Endothelial cell of umbilical vein (primary cell): ENCODE results near the gene FAM222B. TPM values are rescaled to one million over a fixed set of nuclear protein-coding genes. Genes with fewer than 3 reads are reported as not detected.
A peak's percentile ranks its signal among the peaks of the same experiment; 100 is the strongest.

Source experiments
- BruUV-seq: library from RNA; stranded (reverse); fragments of 400-500 nt; replicated peaks from 2 replicates; lab custom pipeline; 2021; lab: Mats Ljungman, UMichigan
- CTCF ChIA-PET: fragments of 300-600, 350-600 bp; sonication (Branson Sonifier 250); formaldehyde crosslinking; loops from one replicate; lab custom pipeline; 2021; ENCODE audit warnings: antibody characterized with exemption, inconsistent platforms; lab: Charles Lee
- POLR2A ChIA-PET: fragments of 300-600, 350-600 bp; sonication (Branson Sonifier 250); formaldehyde crosslinking; loops from one replicate; lab custom pipeline; 2021; ENCODE audit warnings: antibody characterized with exemption, inconsistent platforms; lab: Charles Lee
- DNase-seq: peaks from one replicate; pipeline ENCODE4 v3.0.0-alpha.2; 2011; ENCODE audit warnings: low read depth, low spot score
- FAIRE-seq: peaks from 2 replicates; lab custom pipeline; 2011; peaks lifted over from hg19 to GRCh38; lab: Jason Lieb, UNC
- H2AFZ ChIP-seq: 2 replicates; pipeline ENCODE4 v1.6.0; 2012; ENCODE audit warnings: low read depth, low read length, control low read depth, inconsistent platforms
- H3K27ac ChIP-seq: 2 replicates; pipeline ENCODE4 v1.5.1; 2011; ENCODE audit warnings: low read depth, mild to moderate bottlenecking, control low read depth, low read length, moderate library complexity; ENCODE audit not compliant: insufficient read depth
- H3K27me3 ChIP-seq, 2 experiments: 2 replicates each; pipeline versions ENCODE4 v1.6.0 to v1.6.1; 2011; ENCODE audit warnings: low read length in 2 of 2, mixed read lengths in 1 of 2; ENCODE audit not compliant: control insufficient read depth in 2 of 2, insufficient read depth in 2 of 2
- H3K36me3 ChIP-seq, 2 experiments: 2 replicates in 1 of 2; 3 replicates in 1 of 2; pipeline ENCODE4 v1.5.1; 2011; ENCODE audit warnings: low read length in 2 of 2, mild to moderate bottlenecking in 1 of 2, moderate library complexity in 1 of 2; ENCODE audit not compliant: control insufficient read depth in 2 of 2, insufficient read depth in 2 of 2; ENCODE audit errors: extremely low read depth in 1 of 2
- H3K4me1 ChIP-seq: 3 replicates; pipeline ENCODE4 v1.5.1; 2011; ENCODE audit warnings: mild to moderate bottlenecking, low read length; ENCODE audit not compliant: control insufficient read depth, insufficient read depth; ENCODE audit errors: extremely low read depth
- H3K4me2 ChIP-seq: 2 replicates; pipeline ENCODE4 v1.6.1; 2011; ENCODE audit warnings: low read length, control low read depth, mixed read lengths; ENCODE audit not compliant: insufficient read depth
- H3K4me3 ChIP-seq, 3 experiments: fragments of 200-600 bp in 1 of 3; sonication (generic), shearing (Covaris generic) in 1 of 3; replicated peaks in 1 of 3; 2 replicates each; pipeline ENCODE4 v1.5.1; 2011 to 2016; ENCODE audit warnings: control low read depth in 3 of 3, low read length in 3 of 3, mild to moderate bottlenecking in 2 of 3, inconsistent platforms in 1 of 3, low read depth in 1 of 3, moderate library complexity in 1 of 3; ENCODE audit not compliant: insufficient read depth in 1 of 3
- H3K79me2 ChIP-seq: 2 replicates; pipeline ENCODE4 v1.6.0; 2012; ENCODE audit warnings: low read length, inconsistent platforms; ENCODE audit not compliant: control insufficient read depth, insufficient read depth
- H3K9ac ChIP-seq: replicated peaks from 2 replicates; pipeline ENCODE3; 2011; ENCODE audit warnings: low read length, control low read depth; ENCODE audit not compliant: insufficient read depth; ENCODE audit errors: extremely low read depth
- H3K9me1 ChIP-seq: replicated peaks from 3 replicates; pipeline ENCODE4 v1.6.0; 2011; ENCODE audit warnings: mild to moderate bottlenecking, low read length; ENCODE audit not compliant: control insufficient read depth, insufficient read depth; ENCODE audit errors: extremely low read depth
- H3K9me3 ChIP-seq: replicated peaks from 2 replicates; pipeline ENCODE4 v1.5.1; 2012; ENCODE audit warnings: low read length, inconsistent platforms; ENCODE audit not compliant: control insufficient read depth, insufficient read depth
- H4K20me1 ChIP-seq: replicated peaks from 2 replicates; pipeline ENCODE3; 2011; ENCODE audit warnings: mild to moderate bottlenecking, low read length; ENCODE audit not compliant: control insufficient read depth, insufficient read depth; ENCODE audit errors: extremely low read depth
- EZH2 ChIP-seq: IDR thresholded peaks from 2 replicates; pipeline ENCODE4 v1.6.1; 2012; ENCODE audit warnings: borderline replicate concordance, low read depth, mild to moderate bottlenecking, moderate library complexity, low read length, inconsistent platforms; ENCODE audit not compliant: severe bottlenecking
- FOS ChIP-seq: IDR thresholded peaks from 2 replicates; pipeline ENCODE4 v1.6.1; 2011; ENCODE audit warnings: mild to moderate bottlenecking, low read length, moderate library complexity, borderline replicate concordance; ENCODE audit not compliant: insufficient read depth
- GATA2 ChIP-seq: IDR thresholded peaks from 2 replicates; pipeline ENCODE4 v1.7.0; 2011; ENCODE audit warnings: low read depth, mild to moderate bottlenecking, moderate library complexity, mixed read lengths, low read length; ENCODE audit not compliant: insufficient read length, insufficient read depth
- JUN ChIP-seq: IDR thresholded peaks from 2 replicates; pipeline ENCODE4 v1.6.1; 2011; ENCODE audit warnings: borderline replicate concordance, low read depth; ENCODE audit not compliant: insufficient read length, insufficient read depth
- MYC ChIP-seq: IDR thresholded peaks from one replicate; pipeline ENCODE4 v1.6.1; 2011; ENCODE audit warnings: mild to moderate bottlenecking, low read depth, low read length
- POLR2A ChIP-seq: IDR thresholded peaks from 2 replicates; pipeline ENCODE4 v1.6.1; 2012; ENCODE audit warnings: low read depth, mild to moderate bottlenecking, control low read depth, low read length
- POLR2AphosphoS5 ChIP-seq: IDR thresholded peaks from 2 replicates; pipeline ENCODE4 v1.6.1; 2012; ENCODE audit warnings: low read depth, mild to moderate bottlenecking, control low read depth, low read length, moderate library complexity; ENCODE audit not compliant: insufficient read depth
- dilution Hi-C: fragments of 300-500 bp; cut with MboI; formaldehyde crosslinking; loops from one replicate; pipeline ENCODE4 v1.15.0; 2019; ENCODE audit warnings: low sequenced_read_pairs; ENCODE audit not compliant: extremely low pct_ligation_motif_present
- intact Hi-C: fragments of 100-400 bp; cut with micrococcal nuclease; formaldehyde crosslinking; loops from one replicate; pipeline ENCODE4 v1.10.0; 2022
- microRNA counts: library from miRNA; unstranded; fragments of <30 nt; microRNA quantifications from one replicate; lab custom pipeline; 2016
- microRNA-seq: library from miRNA; unstranded; fragments of <30 nt; microRNA quantifications from one replicate; pipeline ENCODE4 v1.2.0, GENCODE V29; 2021; ENCODE audit warnings: borderline number of aligned reads, borderline replicate concordance
- polyA plus RNA-seq, 4 experiments: library from polyadenylated mRNA; depleted of rRNA in 3 of 4; stranded (reverse) in 3 of 4; unstranded in 1 of 4; fragments of >200 nt; gene quantifications; 2 replicates each; pipeline versions ENCODE4 v1.2.1 to v1.2.3, GENCODE V29; 2011 to 2012; ENCODE audit warnings: missing spikeins in 1 of 4
- small RNA-seq: library from RNA; depleted of rRNA; stranded (forward); fragments of <200 nt; gene quantifications from one replicate; pipeline ENCODE3, GENCODE V24; 2012; ENCODE audit warnings: low replicate concordance, low read depth; ENCODE audit not compliant: insufficient read depth, insufficient read length
- total RNA-seq: library from RNA; stranded (reverse); gene quantifications from 2 replicates; pipeline ENCODE4 v1.2.3, GENCODE V29; 2021
- TF ChIP-seq, protein P1 (sequence below): IDR thresholded peaks from 2 replicates; pipeline ENCODE4 v1.6.1; 2011; ENCODE audit not compliant: insufficient read depth, insufficient read length
- TF ChIP-seq, protein P2 (sequence below), 2 donors: IDR thresholded peaks; 1 replicate in 1 of 2; 2 replicates in 1 of 2; pipeline ENCODE4 v1.5.1; 2011; ENCODE audit warnings: low read length in 2 of 2, mild to moderate bottlenecking in 2 of 2, moderate library complexity in 2 of 2, control low read depth in 1 of 2, inconsistent platforms in 1 of 2, low read depth in 1 of 2; ENCODE audit not compliant: insufficient read depth in 1 of 2; ENCODE audit errors: extremely low read depth in 1 of 2

Gene FAM222B
- total and polyA plus RNA-seq, 2 donors (not counting 3 experiments of a cell fraction or from before 2014, with no cell fraction given): 21.1 to 30.6 TPM

DNA sequence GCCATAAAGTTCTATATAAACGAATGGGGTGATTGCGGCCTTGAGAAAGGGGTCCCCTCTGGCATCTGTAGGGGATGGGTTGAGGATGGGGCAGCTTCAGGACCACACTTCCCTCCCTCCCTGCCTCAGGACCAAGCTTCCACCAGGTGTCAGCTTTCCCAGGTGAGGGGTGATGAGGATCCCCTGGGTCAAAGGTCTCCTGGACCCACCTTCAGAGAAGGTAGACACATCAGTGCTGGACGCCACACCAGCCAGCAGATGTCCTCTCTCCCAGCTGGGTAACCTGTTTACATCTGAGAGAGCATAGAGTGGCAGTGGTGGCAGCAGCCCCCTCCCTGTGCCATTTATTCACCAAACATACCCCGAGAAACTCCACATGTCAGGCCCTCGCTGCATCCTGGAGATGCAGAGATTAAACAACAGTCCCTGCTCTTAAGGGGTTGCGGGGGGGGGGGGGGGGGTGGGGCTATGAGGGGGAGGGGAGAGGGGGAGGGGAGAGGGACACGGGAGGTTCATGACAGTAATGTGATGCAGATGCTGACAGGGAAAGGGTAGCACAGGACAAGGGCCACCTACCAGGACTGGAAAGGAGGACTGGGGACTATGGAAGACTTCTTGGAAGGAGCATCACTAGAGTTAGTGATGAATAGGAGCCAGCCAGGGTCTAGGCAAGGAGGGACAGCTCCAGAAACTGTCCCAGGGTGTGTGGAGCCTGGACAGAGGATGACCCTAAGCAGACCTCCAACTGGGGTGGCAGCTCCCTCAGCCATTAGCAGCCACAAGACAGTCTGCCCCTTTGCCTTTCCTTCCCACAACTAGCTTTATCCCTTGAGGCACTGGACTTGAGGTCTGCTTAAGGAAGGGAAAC is 135.9 kb downstream of the FAM222B start:
- no peak for DNase-seq
- H3K36me3 ChIP-seq: peaks cover 4 to 27% of the 10 kb centered on the region in 2 experiments
- H4K20me1 ChIP-seq: no peaks in the 10 kb centered on the region
- no peak overlapping the region for H3K9ac ChIP-seq
- TF ChIP-seq MYC: no peak
- TF ChIP-seq, protein P1, sequence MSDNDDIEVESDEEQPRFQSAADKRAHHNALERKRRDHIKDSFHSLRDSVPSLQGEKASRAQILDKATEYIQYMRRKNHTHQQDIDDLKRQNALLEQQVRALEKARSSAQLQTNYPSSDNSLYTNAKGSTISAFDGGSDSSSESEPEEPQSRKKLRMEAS: no peak
- TF ChIP-seq FOS: no peak
- TF ChIP-seq POLR2A: no peak
- TF ChIP-seq, protein P2, sequence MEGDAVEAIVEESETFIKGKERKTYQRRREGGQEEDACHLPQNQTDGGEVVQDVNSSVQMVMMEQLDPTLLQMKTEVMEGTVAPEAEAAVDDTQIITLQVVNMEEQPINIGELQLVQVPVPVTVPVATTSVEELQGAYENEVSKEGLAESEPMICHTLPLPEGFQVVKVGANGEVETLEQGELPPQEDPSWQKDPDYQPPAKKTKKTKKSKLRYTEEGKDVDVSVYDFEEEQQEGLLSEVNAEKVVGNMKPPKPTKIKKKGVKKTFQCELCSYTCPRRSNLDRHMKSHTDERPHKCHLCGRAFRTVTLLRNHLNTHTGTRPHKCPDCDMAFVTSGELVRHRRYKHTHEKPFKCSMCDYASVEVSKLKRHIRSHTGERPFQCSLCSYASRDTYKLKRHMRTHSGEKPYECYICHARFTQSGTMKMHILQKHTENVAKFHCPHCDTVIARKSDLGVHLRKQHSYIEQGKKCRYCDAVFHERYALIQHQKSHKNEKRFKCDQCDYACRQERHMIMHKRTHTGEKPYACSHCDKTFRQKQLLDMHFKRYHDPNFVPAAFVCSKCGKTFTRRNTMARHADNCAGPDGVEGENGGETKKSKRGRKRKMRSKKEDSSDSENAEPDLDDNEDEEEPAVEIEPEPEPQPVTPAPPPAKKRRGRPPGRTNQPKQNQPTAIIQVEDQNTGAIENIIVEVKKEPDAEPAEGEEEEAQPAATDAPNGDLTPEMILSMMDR (IDR thresholded peaks at IDR 0.05; ENCODE audit: extremely low read depth in 1 of 2, insufficient read depth in 1 of 2, low read depth in 1 of 2, low read length in 2 of 2): no peak
- TF ChIP-seq EZH2: no peak
- no peak for TF ChIP-seq JUN
- TF ChIP-seq GATA2: no peak
- no peak for TF ChIP-seq POLR2AphosphoS5
- no peak overlapping the region for H3K4me3 ChIP-seq
- dilution Hi-C loops: no loop called here
- H3K9me1 ChIP-seq: no peaks in the 10 kb centered on the region
- no peaks in the 10 kb centered on the region for H3K79me2 ChIP-seq
- no TSS peak for BruUV-seq
- no peaks in the 10 kb centered on the region for H3K27me3 ChIP-seq
- peaks cover 4% of the 10 kb centered on the region for H3K4me1 ChIP-seq
- H2AFZ ChIP-seq: no peak overlapping the region
- ChIA-PET POLR2A (no interaction called here), CTCF (no interaction called here)
- intact Hi-C loops: no loop called here
- H3K9me3 ChIP-seq: no peaks in the 10 kb centered on the region
- H3K27ac ChIP-seq: no peak overlapping the region
- H3K4me2 ChIP-seq: no peak overlapping the region
- no peak for FAIRE-seq

MicroRNAs encoded within 50 kb of the gene (microRNA counts, 767-probe panel; counts per million panel counts)
- microRNA hsa-miR-144-3p (lab: Ali Mortazavi, UCI) (723 counts per million, percentile 96 among the panel's probes with 10 or more counts), microRNA hsa-miR-451a (lab: Ali Mortazavi, UCI) (723 counts per million, percentile 96 among the panel's probes with 10 or more counts)

Small RNA genes within 50 kb of the gene (microRNA-seq; reads per million reads assigned to microRNA genes)
- gene MIR451B: not detected

Small RNA genes within 50 kb of the gene (small RNA-seq; reads per million reads assigned to genes)
- gene RF00019 (not detected), gene SNORD42A (not detected), gene SNORD42B (19.3 reads per million, percentile 78 among the genes with 10 or more reads in this experiment), gene SNORD4A (not detected), gene SNORD4B (not detected)

Other genes starting within 250 kb of the FAM222B start
- 85.4 and 90.6 TPM in 2 replicates for gene SPAG5, start 243.8 kb downstream of the FAM222B start, total RNA-seq
- gene SPAG5, start 243.8 kb downstream of the FAM222B start, polyA plus RNA-seq: 25.9 and 31.7 TPM in 2 replicates
- gene RSKR, start 228.6 kb downstream of the FAM222B start, total RNA-seq: 19.9 and 20.1 TPM in 2 replicates
- gene RSKR, start 228.6 kb downstream of the FAM222B start, polyA plus RNA-seq: 10.0 and 10.5 TPM in 2 replicates
- 164 and 165 TPM in 2 replicates for gene BLTP2, start 197.6 kb downstream of the FAM222B start, total RNA-seq
- 91.4 and 119 TPM in 2 replicates for gene BLTP2, start 197.6 kb downstream of the FAM222B start, polyA plus RNA-seq
- gene SDF2, start 180.9 kb downstream of the FAM222B start, total RNA-seq: 52.6 and 56.4 TPM in 2 replicates
- 77.9 and 101 TPM in 2 replicates for gene SDF2, start 180.9 kb downstream of the FAM222B start, polyA plus RNA-seq
- gene SUPT6H, start 180.6 kb downstream of the FAM222B start, total RNA-seq: 70.4 and 79.2 TPM in 2 replicates
- gene SUPT6H, start 180.6 kb downstream of the FAM222B start, polyA plus RNA-seq: 33.9 and 34.9 TPM in 2 replicates
- gene PROCA1, start 130.9 kb downstream of the FAM222B start, total RNA-seq: 2.1 and 2.6 TPM in 2 replicates
- gene PROCA1, start 130.9 kb downstream of the FAM222B start, polyA plus RNA-seq: 2.0 and 2.1 TPM in 2 replicates
- gene RAB34, start 124.9 kb downstream of the FAM222B start, total RNA-seq: 62.3 and 87.1 TPM in 2 replicates
- gene RAB34, start 124.9 kb downstream of the FAM222B start, polyA plus RNA-seq: 113 and 116 TPM in 2 replicates
- gene RPL23A, start 122.8 kb downstream of the FAM222B start, total RNA-seq: 1,554 and 1,573 TPM in 2 replicates
- 717 and 827 TPM in 2 replicates for gene RPL23A, start 122.8 kb downstream of the FAM222B start, polyA plus RNA-seq
- 1.8 and 2.6 TPM in 2 replicates for gene TLCD1, start 116.6 kb downstream of the FAM222B start, total RNA-seq
- gene TLCD1, start 116.6 kb downstream of the FAM222B start, polyA plus RNA-seq: 6.8 and 8.1 TPM in 2 replicates
- gene NEK8, start 114.0 kb downstream of the FAM222B start, total RNA-seq: 3.0 and 3.1 TPM in 2 replicates
- gene NEK8, start 114.0 kb downstream of the FAM222B start, polyA plus RNA-seq: 3.2 and 3.6 TPM in 2 replicates
- gene TRAF4, start 98.8 kb downstream of the FAM222B start, total RNA-seq: 81.9 and 83.9 TPM in 2 replicates
- gene TRAF4, start 98.8 kb downstream of the FAM222B start, polyA plus RNA-seq: 79.5 and 97.3 TPM in 2 replicates
- 50.3 and 58.0 TPM in 2 replicates for gene ERAL1, start 12.2 kb upstream of the FAM222B start, total RNA-seq
- 86.6 and 102 TPM in 2 replicates for gene ERAL1, start 12.2 kb upstream of the FAM222B start, polyA plus RNA-seq
- 131 and 169 TPM in 2 replicates for gene FLOT2, start 54.9 kb upstream of the FAM222B start, total RNA-seq
- 180 and 184 TPM in 2 replicates for gene FLOT2, start 54.9 kb upstream of the FAM222B start, polyA plus RNA-seq
- 5.6 and 7.2 TPM in 2 replicates for gene DHRS13, start 60.3 kb upstream of the FAM222B start, total RNA-seq
- 8.2 and 9.3 TPM in 2 replicates for gene DHRS13, start 60.3 kb upstream of the FAM222B start, polyA plus RNA-seq
- 36.4 and 44.2 TPM in 2 replicates for gene PHF12, start 108.7 kb upstream of the FAM222B start, total RNA-seq
- 24.3 and 26.6 TPM in 2 replicates for gene PHF12, start 108.7 kb upstream of the FAM222B start, polyA plus RNA-seq
- not detected in 2 replicates for gene SEZ6, start 163.2 kb upstream of the FAM222B start, total RNA-seq
- gene SEZ6, start 163.2 kb upstream of the FAM222B start, polyA plus RNA-seq: not detected in 2 replicates
- gene PIPOX, start 200.4 kb upstream of the FAM222B start, total RNA-seq: 2.2 and 2.5 TPM in 2 replicates
- gene PIPOX, start 200.4 kb upstream of the FAM222B start, polyA plus RNA-seq: 0.62 and 0.81 TPM in 2 replicates